Osteoblast (primary cell): ENCODE results near the gene HS6ST1. TPM values are rescaled to one million over a fixed set of nuclear protein-coding genes. Genes with fewer than 3 reads are reported as not detected.

Experiments used
- DNase-seq: peaks from one replicate; pipeline ENCODE4 v3.0.0; 2011; ENCODE audit warnings: low spot score, mixed read lengths; ENCODE audit not compliant: insufficient read length; ENCODE audit errors: missing footprints
- H2AFZ ChIP-seq: 2 replicates; pipeline ENCODE4 v1.6.0; 2011; ENCODE audit warnings: mild to moderate bottlenecking, low read length
- H3K27ac ChIP-seq: 2 replicates; pipeline ENCODE4 v1.5.1; 2011; ENCODE audit warnings: mild to moderate bottlenecking, low read depth, low read length, moderate library complexity
- H3K27me3 ChIP-seq: 2 replicates; pipeline ENCODE4 v1.6.0; 2012; ENCODE audit warnings: mild to moderate bottlenecking, control low read depth, inconsistent platforms, low read length, moderate library complexity; ENCODE audit not compliant: insufficient read depth
- H3K36me3 ChIP-seq: 2 replicates; pipeline ENCODE4 v1.5.1; 2011; ENCODE audit warnings: mild to moderate bottlenecking, low read length, control low read depth, moderate library complexity; ENCODE audit not compliant: insufficient read depth
- H3K4me1 ChIP-seq: 2 replicates; pipeline ENCODE4 v1.5.1; 2011; ENCODE audit warnings: mild to moderate bottlenecking, low read length, control low read depth, moderate library complexity; ENCODE audit not compliant: insufficient read depth
- H3K4me2 ChIP-seq: 2 replicates; pipeline ENCODE4 v1.6.0; 2011; ENCODE audit warnings: mild to moderate bottlenecking, low read length; ENCODE audit not compliant: insufficient read depth
- H3K4me3 ChIP-seq: fragments of 200-600 bp; sonication (generic); 3 replicates; pipeline ENCODE4 v1.5.1; 2012; ENCODE audit warnings: mild to moderate bottlenecking, low read length, inconsistent platforms; ENCODE audit not compliant: insufficient read depth
- H3K79me2 ChIP-seq: 2 replicates; pipeline ENCODE4 v1.6.0; 2012; ENCODE audit warnings: mild to moderate bottlenecking, low read length, control low read depth, inconsistent platforms; ENCODE audit not compliant: insufficient read depth
- H3K9me3 ChIP-seq: 2 replicates; pipeline ENCODE4 v1.5.1; 2011; ENCODE audit warnings: low read depth, low read length, control low read depth
- H4K20me1 ChIP-seq: 2 replicates; pipeline ENCODE4 v1.6.0; 2012; ENCODE audit warnings: mild to moderate bottlenecking, low read length, control low read depth; ENCODE audit not compliant: insufficient read depth
- total RNA-seq: library from RNA; depleted of rRNA; stranded (reverse); fragments of >200 nt; gene quantifications from 2 replicates; pipeline ENCODE4 v1.2.3, GENCODE V29; 2012
- TF ChIP-seq, protein P1 (sequence below): IDR thresholded peaks from 2 replicates; pipeline ENCODE4 v1.5.1; 2011; ENCODE audit warnings: mild to moderate bottlenecking, low read depth, low read length, moderate library complexity; ENCODE audit errors: extremely low read depth

The HS6ST1 gene
- total RNA-seq, 1 donor: 18.8 TPM

DNA sequence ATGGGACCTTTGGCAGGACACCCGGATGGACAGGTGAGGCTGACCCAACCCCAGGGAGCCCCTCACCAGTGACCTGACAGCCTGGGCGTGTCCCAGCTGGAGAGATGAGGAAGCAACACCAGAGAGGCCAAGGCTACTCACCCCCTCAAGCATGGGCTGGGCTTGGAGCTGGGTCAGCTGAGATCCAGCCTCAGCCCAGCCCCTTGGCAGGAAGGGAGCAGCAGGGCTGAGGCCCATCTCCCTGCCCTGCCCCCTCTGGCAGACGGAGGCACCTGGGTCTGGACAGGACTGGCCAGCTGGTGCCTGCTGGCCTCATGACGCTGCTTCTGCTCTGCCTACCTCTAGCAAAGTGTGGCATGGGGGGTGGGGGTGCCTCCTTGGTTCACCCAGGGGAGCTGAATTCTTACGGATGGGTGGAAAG lies 37.8 kb downstream of the HS6ST1 start:
- no peaks in the 10 kb centered on the region for H3K79me2 ChIP-seq
- H3K27me3 ChIP-seq: no peaks in the 10 kb centered on the region
- TF ChIP-seq, protein P1, sequence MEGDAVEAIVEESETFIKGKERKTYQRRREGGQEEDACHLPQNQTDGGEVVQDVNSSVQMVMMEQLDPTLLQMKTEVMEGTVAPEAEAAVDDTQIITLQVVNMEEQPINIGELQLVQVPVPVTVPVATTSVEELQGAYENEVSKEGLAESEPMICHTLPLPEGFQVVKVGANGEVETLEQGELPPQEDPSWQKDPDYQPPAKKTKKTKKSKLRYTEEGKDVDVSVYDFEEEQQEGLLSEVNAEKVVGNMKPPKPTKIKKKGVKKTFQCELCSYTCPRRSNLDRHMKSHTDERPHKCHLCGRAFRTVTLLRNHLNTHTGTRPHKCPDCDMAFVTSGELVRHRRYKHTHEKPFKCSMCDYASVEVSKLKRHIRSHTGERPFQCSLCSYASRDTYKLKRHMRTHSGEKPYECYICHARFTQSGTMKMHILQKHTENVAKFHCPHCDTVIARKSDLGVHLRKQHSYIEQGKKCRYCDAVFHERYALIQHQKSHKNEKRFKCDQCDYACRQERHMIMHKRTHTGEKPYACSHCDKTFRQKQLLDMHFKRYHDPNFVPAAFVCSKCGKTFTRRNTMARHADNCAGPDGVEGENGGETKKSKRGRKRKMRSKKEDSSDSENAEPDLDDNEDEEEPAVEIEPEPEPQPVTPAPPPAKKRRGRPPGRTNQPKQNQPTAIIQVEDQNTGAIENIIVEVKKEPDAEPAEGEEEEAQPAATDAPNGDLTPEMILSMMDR: no peak
- H2AFZ ChIP-seq: no peak overlapping the region
- H3K27ac ChIP-seq: no peak overlapping the region
- H3K4me3 ChIP-seq: no peak overlapping the region
- H4K20me1 ChIP-seq: peaks cover 31% of the 10 kb centered on the region
- no peaks in the 10 kb centered on the region for H3K9me3 ChIP-seq
- no peaks in the 10 kb centered on the region for H3K36me3 ChIP-seq
- H3K4me1 ChIP-seq: no peaks in the 10 kb centered on the region
- peak; percentile 68 for DNase-seq
- no peak overlapping the region for H3K4me2 ChIP-seq

DNA sequence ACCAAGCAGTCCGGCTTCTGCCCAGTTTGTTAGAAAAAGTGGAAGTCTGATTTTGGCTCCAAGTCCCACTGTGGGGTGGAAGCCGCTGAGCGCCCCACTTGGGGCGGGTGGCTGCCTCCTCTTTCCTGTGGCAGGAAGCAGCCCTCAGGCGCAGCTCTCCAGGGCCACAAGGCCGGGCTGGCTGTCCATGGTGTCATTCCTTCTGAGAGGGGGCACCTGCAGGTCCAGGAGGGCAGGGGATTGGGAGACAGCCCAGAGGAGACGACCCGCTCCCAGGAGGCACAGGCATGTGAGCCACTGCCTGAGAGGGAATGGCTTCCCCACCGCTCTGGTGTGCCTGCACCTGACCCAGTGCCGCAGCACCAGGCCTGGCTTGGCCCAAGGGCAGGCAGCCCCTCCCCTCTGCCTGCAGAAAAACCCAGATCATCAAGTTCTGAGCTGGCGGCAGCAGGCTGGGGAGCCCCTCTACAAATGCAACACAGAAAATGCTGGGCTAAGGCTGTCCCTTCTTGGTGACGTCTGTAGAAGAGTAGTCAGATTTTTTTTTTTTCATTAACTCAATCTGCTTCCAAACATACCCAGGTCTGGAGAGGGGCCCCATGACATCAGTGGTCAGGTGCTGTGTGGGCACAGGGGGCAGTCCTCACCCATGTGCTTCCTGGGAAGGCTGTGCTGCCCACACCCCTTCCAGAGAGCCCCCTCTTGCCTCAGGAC lies 38.4 kb downstream of the HS6ST1 start:
- H3K36me3 ChIP-seq: no peaks in the 10 kb centered on the region
- no peak overlapping the region for H2AFZ ChIP-seq
- H3K27me3 ChIP-seq: no peaks in the 10 kb centered on the region
- TF ChIP-seq, protein P1: no peak
- peak; percentile 61 for DNase-seq
- H4K20me1 ChIP-seq: peaks cover 31% of the 10 kb centered on the region
- H3K9me3 ChIP-seq: no peaks in the 10 kb centered on the region
- no peak overlapping the region for H3K4me2 ChIP-seq
- H3K79me2 ChIP-seq: no peaks in the 10 kb centered on the region
- no peak overlapping the region for H3K4me3 ChIP-seq
- H3K27ac ChIP-seq: no peak overlapping the region
- no peaks in the 10 kb centered on the region for H3K4me1 ChIP-seq

DNA sequence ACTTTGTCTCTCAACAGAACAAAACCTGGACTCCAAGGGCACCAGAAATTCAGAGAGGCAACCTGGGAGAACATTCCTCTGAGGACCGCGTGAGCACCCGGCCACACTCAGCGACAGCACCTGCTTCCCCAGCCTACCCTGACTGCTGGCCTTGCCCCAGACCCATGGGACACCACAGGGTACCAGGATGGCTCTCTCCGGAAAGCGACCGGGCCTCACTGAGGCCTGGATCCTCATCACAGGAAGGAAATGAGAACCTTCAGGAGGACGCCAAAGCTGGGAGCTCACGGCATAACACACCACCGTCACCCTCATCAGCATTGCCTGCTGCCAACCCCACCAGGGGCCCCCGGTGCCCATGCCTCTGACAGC lies 38.9 kb downstream of the HS6ST1 start:
- Histone ChIP-seq H3K27ac (no peak overlapping the region), H2AFZ (no peak overlapping the region), H4K20me1 (peaks cover 27% of the 10 kb centered on the region), H3K9me3 (no peaks in the 10 kb centered on the region), H3K4me3 (no peak overlapping the region), H3K4me1 (no peaks in the 10 kb centered on the region), H3K4me2 (no peak overlapping the region), H3K36me3 (no peaks in the 10 kb centered on the region), H3K79me2 (no peaks in the 10 kb centered on the region), H3K27me3 (no peaks in the 10 kb centered on the region)
- TF ChIP-seq, protein P1: no peak
- DNase-seq: peak; percentile 62

DNA sequence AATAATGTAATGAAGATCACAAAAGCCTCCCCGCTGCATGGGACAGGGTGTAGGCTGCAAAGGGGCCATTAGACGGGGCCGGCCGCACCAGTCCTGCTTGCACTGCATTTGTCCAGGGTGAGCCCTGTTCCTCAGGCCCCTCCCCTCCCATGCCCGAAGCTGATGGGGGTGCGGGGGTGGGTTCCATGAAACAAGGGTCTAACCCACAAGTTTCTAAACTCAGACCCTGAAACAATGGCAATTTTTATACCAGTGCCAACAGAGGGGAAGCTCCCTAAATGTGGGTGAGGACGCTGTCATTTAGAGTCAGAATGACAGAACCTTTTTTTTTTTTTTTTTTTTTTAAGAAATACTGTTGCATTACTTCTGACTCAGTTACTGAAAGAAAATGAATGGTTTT lies 39.7 kb downstream of the HS6ST1 start:
- Histone ChIP-seq H4K20me1 (peaks cover 27% of the 10 kb centered on the region), H3K27ac (no peak overlapping the region), H3K9me3 (no peaks in the 10 kb centered on the region), H3K4me2 (no peak overlapping the region), H2AFZ (no peak overlapping the region), H3K4me1 (no peaks in the 10 kb centered on the region), H3K79me2 (no peaks in the 10 kb centered on the region), H3K27me3 (no peaks in the 10 kb centered on the region), H3K4me3 (no peak overlapping the region), H3K36me3 (no peaks in the 10 kb centered on the region)
- DNase-seq: peak; percentile 70
- TF ChIP-seq, protein P1: no peak
